Thoracic aorta (tissue), 2 donors: ENCODE data around the gene ADAMTS2. TPM values are rescaled to one million over a fixed set of nuclear protein-coding genes. Genes with fewer than 3 reads are reported as not detected.
A peak's percentile ranks its signal among the peaks of the same experiment; 100 is the strongest.

Experiments
- ATAC-seq: fragments of 150-250 bp; one replicate; pipeline ENCODE4 v1.8.0; 2017; ENCODE audit warnings: low read depth; ENCODE audit not compliant: insufficient number of reproducible peaks, low FRiP score
- DNase-seq: peaks from one replicate; pipeline ENCODE4 v3.0.0-alpha.2; 2020; ENCODE audit warnings: low spot score
- H3K27ac ChIP-seq, 2 donors: fragments of 200-600 bp; sonication (generic); 1 replicate in 1 of 2; 2 replicates in 1 of 2; pipeline ENCODE4 v1.5.1; 2016; ENCODE audit warnings: mild to moderate bottlenecking in 2 of 2, moderate library complexity in 2 of 2
- H3K27me3 ChIP-seq: fragments of 200-600 bp; sonication (generic); replicated peaks from 2 replicates; pipeline ENCODE4 v1.6.0; 2016; ENCODE audit warnings: mild to moderate bottlenecking; ENCODE audit not compliant: insufficient read depth
- H3K36me3 ChIP-seq: fragments of 200-600 bp; sonication (generic); one replicate; pipeline ENCODE4 v1.5.1; 2016
- H3K4me1 ChIP-seq, 2 donors: fragments of 200-600 bp; sonication (generic); 1 replicate in 1 of 2; 2 replicates in 1 of 2; pipeline versions ENCODE4 v1.5.1 to v1.6.0; 2016; ENCODE audit warnings: low read depth in 2 of 2, mild to moderate bottlenecking in 1 of 2; ENCODE audit not compliant: control insufficient read depth in 1 of 2
- H3K4me3 ChIP-seq: fragments of 200-600 bp; sonication (generic); 2 replicates; pipeline ENCODE4 v1.5.1; 2016; ENCODE audit warnings: mild to moderate bottlenecking
- H3K9me3 ChIP-seq: fragments of 200-600 bp; sonication (generic); 2 replicates; pipeline ENCODE4 v1.5.1; 2016
- CTCF ChIP-seq: fragments of 200-600 bp; sonication (generic); IDR thresholded peaks from one replicate; pipeline ENCODE4 v1.5.1; 2019; ENCODE audit warnings: antibody characterized with exemption
- total RNA-seq, 2 donors: library from RNA; depleted of rRNA; stranded (reverse); fragments of >200 nt; gene quantifications; one replicate each; pipeline versions ENCODE4 v1.1.0 to v1.2.3, GENCODE V29; 2016

ADAMTS2 gene
- total RNA-seq, 2 donors from 2014 or later: 34.4 to 60.7 TPM

- Histone ChIP-seq H3K4me3 (no peak overlapping the region), H3K4me1 (peaks cover 4 to 31% of the 10 kb centered on the region in 2 donors), H3K36me3 (no peaks in the 10 kb centered on the region), H3K9me3 (no peaks in the 10 kb centered on the region), H3K27ac (peak overlapping the region; percentile 58 to 66), H3K27me3 (no peaks in the 10 kb centered on the region)
- ATAC-seq: peak; percentile 66
- no peak for DNase-seq
- TF ChIP-seq CTCF: peak; percentile 27
Measured at GRCh38 chr5:179294891-179295777, 50.1 kb downstream of the ADAMTS2 start.

- H3K4me1 ChIP-seq: peaks cover 4 to 31% of the 10 kb centered on the region in 2 donors
- no peak for TF ChIP-seq CTCF
- no peak overlapping the region for H3K4me3 ChIP-seq
- peak overlapping the region; percentile 58 to 66 for H3K27ac ChIP-seq
- no peak for DNase-seq
- H3K27me3 ChIP-seq: no peaks in the 10 kb centered on the region
- ATAC-seq: no peak
- H3K36me3 ChIP-seq: no peaks in the 10 kb centered on the region
- H3K9me3 ChIP-seq: no peaks in the 10 kb centered on the region
Measured at GRCh38 chr5:179294131-179294780, 51.0 kb downstream of the ADAMTS2 start.

GRCh38 chr5:179292681-179293635, 52.3 kb downstream of the ADAMTS2 start:
- H3K4me1 ChIP-seq: peaks cover 4 to 41% of the 10 kb centered on the region in 2 donors
- no peaks in the 10 kb centered on the region for H3K36me3 ChIP-seq
- no peaks in the 10 kb centered on the region for H3K9me3 ChIP-seq
- no peaks in the 10 kb centered on the region for H3K27me3 ChIP-seq
- DNase-seq: no peak
- no peak for TF ChIP-seq CTCF
- ATAC-seq: no peak
- H3K27ac ChIP-seq: peak overlapping the region in 1 of 2 donors; percentile 66
- H3K4me3 ChIP-seq: no peak overlapping the region

GRCh38 chr5:179292202-179292601, 53.1 kb downstream of the ADAMTS2 start:
- no peak overlapping the region for H3K27ac ChIP-seq
- no peaks in the 10 kb centered on the region for H3K9me3 ChIP-seq
- H3K27me3 ChIP-seq: no peaks in the 10 kb centered on the region
- TF ChIP-seq CTCF: no peak
- peaks cover 10 to 49% of the 10 kb centered on the region in 2 donors for H3K4me1 ChIP-seq
- no peak for ATAC-seq
- H3K4me3 ChIP-seq: no peak overlapping the region
- DNase-seq: no peak
- H3K36me3 ChIP-seq: no peaks in the 10 kb centered on the region
